Measurements from ENCODE around the gene CST4. TPM values are rescaled to one million over a fixed set of nuclear protein-coding genes. Genes with fewer than 3 reads are reported as not detected.
"Not testable (repeated sequence)": the region's sequence is repeated elsewhere in the genome, so short reads cannot be mapped to it uniquely, and the experiment has no call there.

CST4 gene
- not detected in 2 replicates for total RNA-seq (2014; rRNA removed; shearing (Covaris generic); ENCODE audit: low replicate concordance)

- H3K4me3 ChIP-seq (ENCODE audit: low read length); H3K27me3 ChIP-seq (ENCODE audit: low read length); H4K20me1 ChIP-seq (ENCODE audit: insufficient read depth, low read depth, low read length); H3K9me2 ChIP-seq (replicated peaks; ENCODE audit: insufficient read depth, low read length); H3K9me3 ChIP-seq (ENCODE audit: low read length); H2AFZ ChIP-seq (ENCODE audit: low read length); H3K79me2 ChIP-seq (ENCODE audit: low read length); H3K4me2 ChIP-seq (ENCODE audit: low read depth, low read length, poor library complexity, severe bottlenecking); H3K9ac ChIP-seq (ENCODE audit: low read length); H3K4me1 ChIP-seq (ENCODE audit: low read length); H3K27ac ChIP-seq (ENCODE audit: low read length); H3K36me3 ChIP-seq (ENCODE audit: insufficient read depth, low read length); DNase-seq: not testable (repeated sequence)
Observed at GRCh38 chr20:23688684-23689398, at the start of gene CST4. CST4 (minus strand) TSS chr20:23689038; CDS start chr20:23688969, 69 bp downstream.

GRCh38 chr20:23735391-23735790, 46.6 kb upstream of the CST4 start:
- not testable (repeated sequence) for H3K27me3 ChIP-seq (ENCODE audit: low read length); H3K9ac ChIP-seq (ENCODE audit: low read length); H3K79me2 ChIP-seq (ENCODE audit: low read length); H3K9me2 ChIP-seq (replicated peaks; ENCODE audit: insufficient read depth, low read length); H3K4me2 ChIP-seq (ENCODE audit: low read depth, low read length, poor library complexity, severe bottlenecking); DNase-seq; H3K4me3 ChIP-seq (ENCODE audit: low read length); H2AFZ ChIP-seq (ENCODE audit: low read length); H3K4me1 ChIP-seq (ENCODE audit: low read length); H3K36me3 ChIP-seq (ENCODE audit: insufficient read depth, low read length); H3K9me3 ChIP-seq (ENCODE audit: low read length); H4K20me1 ChIP-seq (ENCODE audit: insufficient read depth, low read depth, low read length); H3K27ac ChIP-seq (ENCODE audit: low read length)

GRCh38 chr20:23734949-23735348, 46.1 kb upstream of the CST4 start:
- DNase-seq; H4K20me1 ChIP-seq (ENCODE audit: insufficient read depth, low read depth, low read length); H3K27me3 ChIP-seq (ENCODE audit: low read length); H3K9me3 ChIP-seq (ENCODE audit: low read length); H3K27ac ChIP-seq (ENCODE audit: low read length); H3K36me3 ChIP-seq (ENCODE audit: insufficient read depth, low read length); H2AFZ ChIP-seq (ENCODE audit: low read length); H3K9ac ChIP-seq (ENCODE audit: low read length); H3K4me1 ChIP-seq (ENCODE audit: low read length); H3K4me2 ChIP-seq (ENCODE audit: low read depth, low read length, poor library complexity, severe bottlenecking); H3K9me2 ChIP-seq (replicated peaks; ENCODE audit: insufficient read depth, low read length); H3K4me3 ChIP-seq (ENCODE audit: low read length); H3K79me2 ChIP-seq (ENCODE audit: low read length): not testable (repeated sequence)

- not testable (repeated sequence) for H3K4me2 ChIP-seq (ENCODE audit: low read depth, low read length, poor library complexity, severe bottlenecking); H3K27me3 ChIP-seq (ENCODE audit: low read length); DNase-seq; H3K79me2 ChIP-seq (ENCODE audit: low read length); H4K20me1 ChIP-seq (ENCODE audit: insufficient read depth, low read depth, low read length); H3K27ac ChIP-seq (ENCODE audit: low read length); H3K4me1 ChIP-seq (ENCODE audit: low read length); H3K36me3 ChIP-seq (ENCODE audit: insufficient read depth, low read length); H3K4me3 ChIP-seq (ENCODE audit: low read length); H3K9me2 ChIP-seq (replicated peaks; ENCODE audit: insufficient read depth, low read length); H3K9ac ChIP-seq (ENCODE audit: low read length); H3K9me3 ChIP-seq (ENCODE audit: low read length); H2AFZ ChIP-seq (ENCODE audit: low read length)
Observed at GRCh38 chr20:23734440-23734839, 45.6 kb upstream of the CST4 start.

- Histone ChIP-seq H3K4me1 (ENCODE audit: low read length) (no peaks in the 10 kb centered on the region), H3K36me3 (ENCODE audit: insufficient read depth, low read length) (no peaks in the 10 kb centered on the region), H2AFZ (ENCODE audit: low read length) (no peak overlapping the region), H3K27ac (ENCODE audit: low read length) (no peak overlapping the region), H3K27me3 (ENCODE audit: low read length) (no peaks in the 10 kb centered on the region), H3K9me3 (ENCODE audit: low read length) (no peaks in the 10 kb centered on the region), H3K4me3 (ENCODE audit: low read length) (no peak overlapping the region), H3K9me2 (replicated peaks; ENCODE audit: insufficient read depth, low read length) (no peaks in the 10 kb centered on the region), H3K79me2 (ENCODE audit: low read length) (no peaks in the 10 kb centered on the region), H3K9ac (ENCODE audit: low read length) (no peak overlapping the region), H3K4me2 (ENCODE audit: low read depth, low read length, poor library complexity, severe bottlenecking) (no peak overlapping the region), H4K20me1 (ENCODE audit: insufficient read depth, low read depth, low read length) (no peaks in the 10 kb centered on the region)
- DNase-seq: no peak
Observed at GRCh38 chr20:23727016-23727415, 38.2 kb upstream of the CST4 start.

GRCh38 chr20:23725102-23725501, 36.3 kb upstream of the CST4 start:
- Histone ChIP-seq H3K4me1 (ENCODE audit: low read length) (no peaks in the 10 kb centered on the region), H3K36me3 (ENCODE audit: insufficient read depth, low read length) (no peaks in the 10 kb centered on the region), H3K27ac (ENCODE audit: low read length) (no peak overlapping the region), H2AFZ (ENCODE audit: low read length) (no peak overlapping the region), H4K20me1 (ENCODE audit: insufficient read depth, low read depth, low read length) (no peaks in the 10 kb centered on the region), H3K9me2 (replicated peaks; ENCODE audit: insufficient read depth, low read length) (no peaks in the 10 kb centered on the region), H3K4me2 (ENCODE audit: low read depth, low read length, poor library complexity, severe bottlenecking) (no peak overlapping the region), H3K79me2 (ENCODE audit: low read length) (no peaks in the 10 kb centered on the region), H3K9me3 (ENCODE audit: low read length) (no peaks in the 10 kb centered on the region), H3K27me3 (ENCODE audit: low read length) (no peaks in the 10 kb centered on the region), H3K9ac (ENCODE audit: low read length) (no peak overlapping the region), H3K4me3 (ENCODE audit: low read length) (no peak overlapping the region)
- no peak for DNase-seq

- not testable (repeated sequence) for H2AFZ ChIP-seq (ENCODE audit: low read length); H3K9me2 ChIP-seq (replicated peaks; ENCODE audit: insufficient read depth, low read length); H3K4me2 ChIP-seq (ENCODE audit: low read depth, low read length, poor library complexity, severe bottlenecking); H3K27me3 ChIP-seq (ENCODE audit: low read length); H3K4me1 ChIP-seq (ENCODE audit: low read length); H4K20me1 ChIP-seq (ENCODE audit: insufficient read depth, low read depth, low read length); H3K4me3 ChIP-seq (ENCODE audit: low read length); H3K9ac ChIP-seq (ENCODE audit: low read length); H3K9me3 ChIP-seq (ENCODE audit: low read length); H3K36me3 ChIP-seq (ENCODE audit: insufficient read depth, low read length); H3K79me2 ChIP-seq (ENCODE audit: low read length); H3K27ac ChIP-seq (ENCODE audit: low read length)
- DNase-seq: peak; percentile 64
Observed at GRCh38 chr20:23723659-23724307, 34.9 kb upstream of the CST4 start.

GRCh38 chr20:23722851-23723250, 34.0 kb upstream of the CST4 start:
- not testable (repeated sequence) for H3K36me3 ChIP-seq (ENCODE audit: insufficient read depth, low read length); H3K9me3 ChIP-seq (ENCODE audit: low read length); H3K27me3 ChIP-seq (ENCODE audit: low read length); H3K4me3 ChIP-seq (ENCODE audit: low read length); H2AFZ ChIP-seq (ENCODE audit: low read length); H3K9ac ChIP-seq (ENCODE audit: low read length); H4K20me1 ChIP-seq (ENCODE audit: insufficient read depth, low read depth, low read length); H3K9me2 ChIP-seq (replicated peaks; ENCODE audit: insufficient read depth, low read length); H3K4me2 ChIP-seq (ENCODE audit: low read depth, low read length, poor library complexity, severe bottlenecking); H3K4me1 ChIP-seq (ENCODE audit: low read length); H3K79me2 ChIP-seq (ENCODE audit: low read length); H3K27ac ChIP-seq (ENCODE audit: low read length); DNase-seq

Measured in Karpas-422 (cell line).